ENCODE results near the gene C2orf92. TPM values are rescaled to one million over a fixed set of nuclear protein-coding genes. Genes with fewer than 3 reads are reported as not detected.

The C2orf92 gene
- total and polyA plus RNA-seq, 7 donors = 0.89 to 3.6 (median 1.9) TPM

DNA sequence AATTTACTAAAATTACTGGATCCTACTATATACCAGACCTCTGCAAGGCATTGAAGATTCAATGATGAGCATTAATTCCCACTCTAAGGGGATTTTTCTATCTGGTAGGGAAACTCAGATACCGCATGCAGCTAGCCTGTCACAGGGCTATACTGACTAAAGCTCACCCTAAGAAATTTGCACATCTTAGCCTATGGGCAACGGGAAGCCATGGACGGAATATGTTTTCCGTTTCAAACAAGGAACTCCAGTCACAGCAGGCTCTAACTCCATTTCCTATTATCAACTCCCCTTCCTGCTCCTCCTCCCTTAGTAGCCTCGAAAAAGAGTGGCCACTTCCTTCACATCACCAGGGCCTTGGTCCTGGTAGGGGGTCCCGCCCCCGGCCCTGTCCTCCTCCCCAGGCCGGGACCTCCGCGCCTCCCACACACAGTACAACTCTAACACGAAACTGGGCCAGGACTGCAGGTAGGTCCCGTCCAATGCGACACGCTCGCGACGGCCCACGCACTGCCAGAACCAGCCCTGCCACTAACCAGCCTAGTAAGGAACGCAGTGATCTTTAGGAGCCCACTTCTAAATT lies 24.3 kb upstream of the C2orf92 start:
- H3K36me3 ChIP-seq (ENCODE audit: insufficient read depth in 1 of 2, low read depth in 1 of 2) = peaks cover 13 to 34% of the 10 kb centered on the region in 2 donors
- H3K27me3 ChIP-seq (ENCODE audit: insufficient read depth in 3 of 3, low read length in 2 of 3) = no peaks in the 10 kb centered on the region
- ATAC-seq (peak; percentile 42 to 57 (median 50)), DNase-seq (peak in 1 of 2 donors; percentile 68)
- intact Hi-C loops (cut with DNase I) = loop anchor here (5.0 to 10.0 kb wide), 3 partner anchors 50 to 417 kb away; no protein-coding TSS in a partner anchor
- peaks cover 7% of the 10 kb centered on the region for H3K4me1 ChIP-seq
- TF ChIP-seq, protein P1, sequence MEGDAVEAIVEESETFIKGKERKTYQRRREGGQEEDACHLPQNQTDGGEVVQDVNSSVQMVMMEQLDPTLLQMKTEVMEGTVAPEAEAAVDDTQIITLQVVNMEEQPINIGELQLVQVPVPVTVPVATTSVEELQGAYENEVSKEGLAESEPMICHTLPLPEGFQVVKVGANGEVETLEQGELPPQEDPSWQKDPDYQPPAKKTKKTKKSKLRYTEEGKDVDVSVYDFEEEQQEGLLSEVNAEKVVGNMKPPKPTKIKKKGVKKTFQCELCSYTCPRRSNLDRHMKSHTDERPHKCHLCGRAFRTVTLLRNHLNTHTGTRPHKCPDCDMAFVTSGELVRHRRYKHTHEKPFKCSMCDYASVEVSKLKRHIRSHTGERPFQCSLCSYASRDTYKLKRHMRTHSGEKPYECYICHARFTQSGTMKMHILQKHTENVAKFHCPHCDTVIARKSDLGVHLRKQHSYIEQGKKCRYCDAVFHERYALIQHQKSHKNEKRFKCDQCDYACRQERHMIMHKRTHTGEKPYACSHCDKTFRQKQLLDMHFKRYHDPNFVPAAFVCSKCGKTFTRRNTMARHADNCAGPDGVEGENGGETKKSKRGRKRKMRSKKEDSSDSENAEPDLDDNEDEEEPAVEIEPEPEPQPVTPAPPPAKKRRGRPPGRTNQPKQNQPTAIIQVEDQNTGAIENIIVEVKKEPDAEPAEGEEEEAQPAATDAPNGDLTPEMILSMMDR (IDR thresholded peaks at IDR 0.05) = no peak
- H3K4me3 ChIP-seq = peak overlapping the region; percentile 98
- WGBS, 3 donors = 10 to 11% (median 10%) methylated on average over 19 of the region's 19 CpGs
- H3K27ac ChIP-seq = peak overlapping the region; percentile 94
- H3K9me3 ChIP-seq = no peaks in the 10 kb centered on the region

DNA sequence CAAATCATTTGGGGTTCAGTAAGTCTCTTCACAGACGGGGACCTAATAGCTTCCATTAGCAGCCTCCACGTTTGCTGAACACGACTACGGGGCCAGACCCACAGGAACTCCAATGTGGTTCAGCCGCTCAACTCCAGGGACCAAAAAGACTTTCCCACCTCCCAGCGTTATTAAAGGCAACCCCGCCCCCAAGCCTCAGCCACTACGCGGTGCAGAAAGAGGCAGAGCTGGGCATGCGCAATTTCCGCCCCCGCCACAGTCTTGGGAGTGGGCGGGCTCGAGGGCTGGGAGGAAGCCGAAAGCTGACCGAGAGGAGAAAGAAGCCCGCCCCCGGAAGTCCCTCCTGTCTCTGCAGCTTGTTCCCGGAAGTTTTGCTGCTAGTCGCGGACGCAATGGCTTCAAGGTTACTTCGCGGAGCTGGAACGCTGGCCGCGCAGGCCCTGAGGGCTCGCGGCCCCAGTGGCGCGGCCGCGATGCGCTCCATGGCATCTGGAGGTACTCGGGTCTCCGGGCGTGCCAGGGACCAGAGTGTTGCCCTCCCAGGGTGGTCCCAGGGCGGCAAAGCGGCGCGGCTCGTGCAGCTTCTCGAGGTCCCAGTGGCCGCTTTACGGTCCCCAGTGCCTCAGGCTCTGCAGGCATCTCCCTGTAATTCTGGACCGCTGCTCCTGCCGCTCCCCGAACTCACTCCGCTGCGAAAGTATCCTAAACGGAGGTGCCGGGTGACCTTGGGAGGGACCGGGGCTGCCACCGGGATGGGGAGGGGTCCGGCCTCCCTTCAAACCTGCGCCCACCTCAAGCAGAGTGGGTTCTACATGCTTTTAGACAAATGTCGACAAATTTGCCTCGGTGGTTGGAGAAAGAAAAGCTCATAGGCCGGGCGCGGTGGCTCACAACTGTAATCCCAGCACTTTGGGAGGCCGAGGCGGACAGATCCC lies 23.6 kb upstream of the C2orf92 start, which contains the start of gene COX5B:
Gene COX5B (plus strand): TSS at position 368 of the 935 bp plus-strand sequence. CDS start 25 bp downstream, at position 393.
- H3K36me3 ChIP-seq (ENCODE audit: insufficient read depth in 1 of 2, low read depth in 1 of 2) = peaks cover 13 to 39% of the 10 kb centered on the region in 2 donors
- intact Hi-C loops (cut with DNase I) = loop anchor here (1.0 to 10.0 kb wide), 5 partner anchors 16 to 416 kb away; no protein-coding TSS in a partner anchor

DNA sequence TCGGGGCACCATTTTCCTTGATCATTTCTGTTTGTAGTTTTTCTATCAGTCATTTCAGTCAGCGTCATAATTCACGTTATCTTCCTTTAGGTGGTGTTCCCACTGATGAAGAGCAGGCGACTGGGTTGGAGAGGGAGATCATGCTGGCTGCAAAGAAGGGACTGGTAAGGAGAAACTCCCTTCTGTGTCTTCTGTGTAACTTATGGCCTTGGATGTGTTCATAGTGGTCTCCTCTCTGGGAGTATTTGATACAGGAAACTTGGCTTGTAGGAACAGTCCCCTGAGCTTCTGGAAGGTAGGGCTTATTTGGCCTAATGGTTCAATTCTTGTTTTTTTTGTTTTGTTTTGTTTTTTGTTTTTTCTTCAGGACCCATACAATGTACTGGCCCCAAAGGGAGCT lies 22.5 kb upstream of the C2orf92 start:
- Histone ChIP-seq H3K27ac (peak overlapping the region; percentile 94), H3K36me3 (ENCODE audit: insufficient read depth in 1 of 2, low read depth in 1 of 2) (peaks cover 13 to 39% of the 10 kb centered on the region in 2 donors), H3K9me3 (no peaks in the 10 kb centered on the region), H3K4me1 (peaks cover 7% of the 10 kb centered on the region), H3K4me3 (peak overlapping the region; percentile 98), H3K27me3 (ENCODE audit: insufficient read depth in 3 of 3, low read length in 2 of 3) (no peaks in the 10 kb centered on the region)
- WGBS, 3 donors = 86 to 88% (median 86%) methylated on average over 4 of the region's 4 CpGs
- DNase-seq (no peak), ATAC-seq (no peak)
- intact Hi-C loops (cut with DNase I) = loop anchor here (1.0 to 10.0 kb wide), 5 partner anchors 15 to 415 kb away; no protein-coding TSS in a partner anchor
- TF ChIP-seq, protein P1 (IDR thresholded peaks at IDR 0.05) = no peak

More for the DNA sequence above, 23.6 kb upstream of the C2orf92 start, which contains the start of gene COX5B:
- peaks cover 7% of the 10 kb centered on the region for H3K4me1 ChIP-seq
- WGBS, 3 donors = 0 to 1% (median 1%) methylated on average over 60 to 63 of the region's 63 CpGs
- peak within 1 kb of the TSS; percentile 94 for H3K27ac ChIP-seq
- TF ChIP-seq, protein P1 (IDR thresholded peaks at IDR 0.05) = no peak
- DNase-seq (peak; percentile 99 to 100), ATAC-seq (peak; percentile 99)
- peak within 1 kb of the TSS; percentile 98 for H3K4me3 ChIP-seq
- H3K27me3 ChIP-seq (ENCODE audit: insufficient read depth in 3 of 3, low read length in 2 of 3) = no peaks in the 10 kb centered on the region
- H3K9me3 ChIP-seq = no peaks in the 10 kb centered on the region

DNA sequence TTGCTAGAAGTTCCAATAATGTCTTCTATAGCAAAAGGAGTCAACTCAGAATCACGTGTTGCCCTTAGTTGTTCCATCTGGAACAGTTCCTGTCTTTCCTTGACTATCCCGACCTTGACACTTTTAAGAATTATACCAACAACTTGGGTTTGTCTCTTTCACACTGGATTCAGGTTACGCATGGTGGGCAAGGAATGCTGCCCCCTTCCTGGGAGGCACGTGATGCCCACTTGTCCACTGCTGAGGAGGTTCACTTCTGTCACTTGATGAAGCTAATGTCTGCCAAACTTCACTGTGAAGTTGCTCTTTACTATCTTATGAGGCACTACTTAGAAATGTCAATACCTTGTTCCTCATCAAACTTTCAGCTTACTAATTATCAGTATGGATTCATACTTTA lies 18.4 kb upstream of the C2orf92 start:
- intact Hi-C loops (cut with DNase I) = no loop called here
- ATAC-seq (no peak), DNase-seq (no peak)
- WGBS, 3 donors = 53 to 72% (median 56%) methylated on average over 4 of the region's 4 CpGs
- Histone ChIP-seq H3K27ac (no peak overlapping the region), H3K4me1 (peaks cover 7% of the 10 kb centered on the region), H3K36me3 (ENCODE audit: insufficient read depth in 1 of 2, low read depth in 1 of 2) (peaks cover 13 to 68% of the 10 kb centered on the region in 2 donors), H3K27me3 (ENCODE audit: insufficient read depth in 3 of 3, low read length in 2 of 3) (no peaks in the 10 kb centered on the region), H3K4me3 (no peak overlapping the region), H3K9me3 (no peaks in the 10 kb centered on the region)
- TF ChIP-seq, protein P1 (IDR thresholded peaks at IDR 0.05) = no peak

Measured in psoas muscle (tissue), 8 donors.